GM18502 (cell line): ENCODE results near the gene ING1.
"Not testable (repeated sequence)": the region's sequence is repeated elsewhere in the genome, so short reads cannot be mapped to it uniquely, and the experiment has no call there.

Experiments
- ATAC-seq: cut with Tn5 transposase; IDR thresholded peaks from one replicate; pipeline ENCODE4 v1.9.1; 2021; ENCODE audit warnings: mild to moderate bottlenecking; ENCODE audit not compliant: unreplicated experiment, poor library complexity

The ING1 gene

DNA sequence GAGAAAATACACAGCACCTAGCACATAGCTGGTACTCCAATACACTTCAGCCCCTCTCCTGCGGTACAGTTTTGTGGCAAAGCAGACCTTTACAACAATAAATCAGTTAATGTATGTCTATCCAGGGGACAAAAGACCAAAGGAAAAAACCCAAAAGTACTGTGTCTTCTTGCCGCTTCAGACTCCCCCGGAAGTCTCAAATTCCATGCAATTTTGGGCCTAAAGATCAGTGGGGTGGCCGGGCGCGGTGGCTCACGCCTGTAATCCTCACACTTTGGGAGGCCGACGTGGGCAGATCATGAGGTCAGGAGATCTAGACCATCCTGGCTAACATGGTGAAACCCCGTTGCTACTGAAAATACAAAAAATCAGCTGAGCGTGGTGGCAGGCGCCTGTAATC is 23.8 kb upstream of the ING1 start:
- no peak for ATAC-seq

DNA sequence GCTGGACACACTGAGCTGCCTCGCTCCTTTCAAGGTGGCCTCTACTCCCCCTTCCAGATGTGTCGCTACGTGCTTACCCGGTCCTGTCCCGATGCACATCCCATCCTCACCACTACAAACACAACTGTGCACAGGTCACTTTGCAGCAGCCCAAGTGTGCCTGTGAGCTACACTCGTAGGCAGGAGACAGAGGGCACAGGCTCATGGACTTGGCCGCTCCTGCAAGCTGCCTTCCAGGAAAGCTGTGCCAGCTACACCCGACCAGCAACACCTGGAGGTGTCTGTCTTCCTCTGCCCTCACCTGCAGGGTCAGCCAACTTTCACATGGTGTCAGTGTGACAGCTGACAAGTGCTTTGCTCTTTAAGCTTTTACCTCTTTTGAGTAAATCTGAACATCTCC is 23.0 kb upstream of the ING1 start:
- no peak for ATAC-seq

DNA sequence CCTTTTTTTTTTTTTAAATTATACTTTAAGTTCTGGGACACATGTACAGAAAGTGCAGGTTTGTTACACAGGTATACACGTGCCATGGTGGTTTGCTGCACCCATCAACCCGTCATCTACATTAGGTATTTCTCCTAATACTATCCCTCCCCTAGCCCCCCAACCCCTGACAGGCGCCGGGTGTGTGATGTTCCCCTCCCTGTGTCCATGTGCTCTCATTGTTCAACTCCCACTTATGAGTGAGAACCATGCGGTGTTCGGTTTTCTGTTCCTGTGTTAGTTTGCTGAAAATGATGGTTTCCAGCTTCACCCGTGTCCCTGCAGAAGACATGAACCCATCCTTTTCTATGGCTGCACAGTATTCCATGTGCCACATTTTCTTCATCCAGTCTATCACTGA is 17.7 kb upstream of the ING1 start:
- ATAC-seq, result not testable (repeated sequence)

DNA sequence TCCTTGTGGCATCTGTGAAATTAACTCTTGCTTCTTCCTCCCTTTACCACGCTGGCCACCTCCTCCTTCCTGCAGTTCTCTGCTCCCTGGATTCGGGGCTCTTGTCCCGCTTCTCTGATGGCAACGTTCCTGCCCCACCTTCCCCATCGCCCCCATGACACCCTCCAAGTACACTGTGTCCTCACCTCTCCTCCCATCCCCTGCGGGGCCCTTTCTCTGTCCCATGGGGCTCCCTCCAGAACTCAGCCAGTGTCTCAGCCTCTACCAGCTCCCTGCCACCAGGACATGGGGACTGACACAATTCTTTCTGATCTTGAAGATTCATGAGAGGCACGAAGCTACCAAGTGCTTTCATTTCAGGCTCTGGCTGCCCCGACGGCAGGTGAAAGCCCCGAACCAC is 16.7 kb upstream of the ING1 start:
- ATAC-seq, result no peak

DNA sequence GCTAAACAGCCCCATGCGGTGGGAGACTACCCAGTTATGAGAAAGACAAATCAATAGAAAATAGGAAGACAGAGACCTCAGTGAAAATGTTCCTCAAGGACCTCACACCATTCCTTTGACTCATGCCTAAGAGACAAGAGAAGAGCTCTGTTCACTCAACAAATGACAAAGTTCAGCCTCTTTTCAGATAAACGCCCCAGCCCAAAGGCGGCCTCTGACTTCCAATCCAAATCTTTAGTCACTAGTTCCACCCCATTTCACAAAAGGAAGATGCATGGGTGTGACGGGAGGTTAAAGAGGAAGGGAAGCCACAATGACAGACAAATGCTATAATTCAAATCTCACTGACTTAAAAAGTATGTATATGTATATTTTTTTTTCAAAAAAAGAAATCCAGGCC is 15.7 kb upstream of the ING1 start:
- no peak for ATAC-seq

DNA sequence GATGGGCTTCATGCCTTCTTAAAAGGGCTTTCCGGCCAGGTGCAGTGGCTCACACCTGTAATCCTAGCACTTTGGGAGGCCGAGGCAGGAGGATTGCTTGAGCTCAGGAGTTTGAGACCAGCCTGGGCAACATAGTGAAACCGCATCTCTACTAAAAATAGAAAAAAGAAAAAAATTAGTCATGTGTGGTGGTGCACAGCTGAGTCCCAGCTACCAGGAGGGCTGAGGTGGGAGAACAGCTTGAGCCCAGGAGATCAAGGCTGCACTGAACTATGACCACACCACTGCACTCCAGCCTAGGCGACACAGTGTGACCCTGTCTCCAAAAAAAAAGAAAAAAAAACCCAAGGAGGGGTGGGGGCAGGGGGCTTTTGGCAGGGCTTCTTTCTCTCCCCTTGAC is 14.8 kb upstream of the ING1 start:
- ATAC-seq, result peak; percentile 84

DNA sequence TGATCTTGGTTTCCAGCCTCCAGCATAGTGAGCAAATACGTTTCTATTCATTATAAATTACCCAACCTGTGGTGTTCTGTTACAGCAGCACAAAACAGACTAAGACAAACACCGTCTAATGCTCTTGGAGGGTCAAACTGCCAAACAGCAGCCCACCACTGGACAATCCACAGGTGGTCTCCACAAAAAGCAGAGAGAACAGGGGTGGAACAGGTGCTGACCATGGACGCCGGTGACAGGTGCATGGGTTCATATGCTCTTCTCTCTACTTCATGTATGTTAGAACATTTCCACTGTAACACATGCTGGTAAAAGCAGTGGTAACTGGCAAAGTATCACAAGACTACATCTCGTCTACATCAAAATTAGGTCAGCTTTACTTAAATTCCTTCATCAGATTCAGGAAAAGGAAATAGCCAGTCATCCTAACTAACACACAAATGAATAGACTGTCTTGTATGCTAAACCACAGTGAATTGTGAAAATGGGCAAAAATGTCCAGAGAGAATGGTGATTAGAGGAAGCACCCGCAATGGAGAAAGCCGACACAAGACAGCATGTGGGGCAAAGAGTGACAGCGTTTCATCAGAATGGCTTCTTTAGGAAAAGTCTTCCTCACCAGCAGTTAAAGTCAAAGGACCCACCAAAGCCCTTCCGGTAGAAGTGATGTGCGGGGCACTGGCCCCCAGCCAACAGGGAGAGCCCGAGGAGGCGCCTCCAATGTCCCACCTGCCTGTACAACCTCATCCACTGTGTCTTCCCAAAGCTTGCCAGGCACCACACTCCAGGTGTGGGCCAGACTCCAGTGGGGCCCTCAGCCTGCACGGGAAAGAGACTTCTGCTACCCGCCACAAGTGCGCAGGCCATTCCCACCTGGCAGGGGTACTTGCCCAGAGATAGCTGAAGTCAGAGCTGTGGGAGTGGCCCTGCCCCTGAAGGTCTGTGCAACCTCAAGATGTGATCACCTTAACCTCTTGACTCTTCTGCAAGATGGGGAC is 14.1 kb upstream of the ING1 start:
- ATAC-seq, result peak; percentile 7

DNA sequence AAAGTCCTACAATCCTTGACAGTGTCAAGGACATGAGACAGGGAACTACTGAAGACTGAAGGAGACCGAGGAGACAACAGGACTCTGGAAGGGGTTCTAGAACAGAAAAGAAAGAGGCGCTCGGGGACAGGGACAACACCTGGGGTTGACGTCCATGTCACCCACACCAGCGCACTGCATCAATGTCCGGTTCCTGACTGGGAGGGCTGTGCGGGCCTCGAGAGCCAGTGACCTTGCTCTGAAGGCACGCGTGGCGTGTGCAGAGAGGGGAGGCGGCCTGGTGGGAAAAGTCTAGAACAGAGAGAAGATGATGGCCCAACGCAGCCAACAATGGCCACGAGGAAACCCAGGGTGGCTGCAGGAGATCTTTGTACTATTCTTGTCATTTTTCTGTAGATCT is 13.3 kb upstream of the ING1 start:
- ATAC-seq, result no peak

DNA sequence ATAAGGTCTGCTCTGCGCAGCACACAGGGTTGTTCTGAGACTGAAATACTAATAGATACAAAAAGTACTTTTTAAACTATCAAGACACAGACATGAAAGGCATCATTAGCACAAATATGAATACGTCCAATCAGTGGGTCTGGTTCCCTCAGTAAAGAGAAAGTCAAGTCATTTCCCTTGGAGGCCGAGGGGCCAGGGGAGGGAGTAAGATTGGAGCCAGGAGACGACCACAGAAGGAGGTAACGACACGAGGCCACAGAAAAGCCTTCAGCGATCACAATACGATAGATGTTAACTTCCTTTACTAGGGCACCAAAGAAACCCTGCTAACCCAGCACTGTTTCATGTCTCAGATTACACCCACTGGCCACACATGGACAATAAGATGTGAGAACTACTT is 12.9 kb upstream of the ING1 start:
- ATAC-seq, result no peak

DNA sequence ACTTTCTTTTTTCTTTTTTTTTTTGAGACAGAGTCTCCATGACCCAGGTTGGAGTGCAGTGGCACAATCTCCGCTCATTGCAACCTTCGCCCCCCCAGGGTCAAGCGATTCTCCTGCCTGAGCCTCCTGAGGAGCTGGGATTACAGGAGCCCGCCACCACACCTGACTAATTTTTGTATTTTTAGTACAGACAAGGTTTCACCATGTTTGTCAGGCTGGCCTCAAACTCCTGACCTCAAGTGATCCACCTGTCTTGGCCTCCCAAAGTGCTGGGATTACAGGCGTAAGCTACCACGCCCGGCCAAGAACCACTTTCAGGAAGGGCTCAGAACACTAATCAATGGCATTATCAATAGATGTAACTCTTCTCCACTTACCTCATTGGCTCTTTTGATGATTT is 12.4 kb upstream of the ING1 start:
- not testable (repeated sequence) for ATAC-seq

DNA sequence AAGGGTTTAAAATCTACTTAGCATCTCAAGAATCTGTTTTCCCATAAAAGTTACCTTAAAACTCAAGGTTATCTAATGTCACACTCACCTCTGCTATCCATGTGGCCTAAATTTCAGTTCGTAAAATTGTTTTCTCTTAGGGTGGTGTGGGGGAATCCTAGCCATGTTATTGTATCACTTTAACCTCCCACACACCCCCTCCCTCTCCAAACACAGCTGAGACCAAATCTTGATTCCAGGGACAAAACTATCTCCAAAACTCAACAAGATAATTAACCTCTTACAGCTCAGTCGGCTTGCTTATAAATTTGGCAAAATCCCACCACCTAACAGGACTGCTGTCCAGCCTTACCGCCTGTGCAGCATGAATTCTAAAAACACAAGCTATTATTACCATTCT is 11.4 kb upstream of the ING1 start:
- ATAC-seq, result no peak

DNA sequence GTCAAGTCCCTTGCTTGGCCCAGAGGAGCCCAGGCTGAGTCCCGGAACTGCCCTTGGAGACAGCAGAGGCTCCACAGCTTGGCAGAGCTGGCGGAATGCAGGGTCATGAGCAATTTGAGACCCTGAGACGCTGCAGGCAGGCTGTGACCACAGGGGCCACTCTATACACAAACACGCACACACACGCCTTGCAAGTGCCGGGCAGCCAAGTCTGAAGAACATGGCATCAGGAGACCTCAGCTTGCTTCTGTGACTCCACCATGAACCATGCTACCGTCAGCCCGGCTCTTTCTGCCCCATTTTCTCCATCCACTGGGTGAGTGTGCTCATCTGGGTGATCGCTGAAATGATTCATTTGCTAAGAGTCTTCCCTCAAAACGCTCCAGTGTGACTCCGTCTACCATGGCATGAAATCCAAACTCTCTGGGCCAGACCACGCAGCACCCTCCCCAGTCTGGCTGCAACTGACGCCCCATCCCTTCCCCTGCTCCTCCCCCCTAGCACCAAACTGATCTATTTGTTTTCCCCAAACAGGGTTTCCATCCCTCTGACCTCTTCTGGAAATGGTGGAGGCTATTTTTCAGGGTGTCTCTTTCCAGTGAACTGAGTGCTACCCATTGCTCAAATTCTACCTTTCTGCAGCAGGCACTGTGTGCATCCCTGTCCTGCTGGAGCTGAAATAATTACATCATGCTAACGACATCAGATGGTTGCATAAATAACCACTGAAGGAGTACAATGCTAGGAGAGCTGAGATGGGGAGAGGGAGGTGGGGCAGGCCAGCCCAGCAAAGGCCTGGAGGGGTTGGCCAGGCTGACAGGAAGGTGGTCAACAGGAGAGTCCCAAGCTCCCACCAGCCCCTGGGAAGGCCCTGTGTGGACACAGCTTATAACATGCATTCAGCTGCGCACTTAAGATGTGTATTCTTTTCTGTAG is 10.6 kb upstream of the ING1 start:
- ATAC-seq, result no peak

DNA sequence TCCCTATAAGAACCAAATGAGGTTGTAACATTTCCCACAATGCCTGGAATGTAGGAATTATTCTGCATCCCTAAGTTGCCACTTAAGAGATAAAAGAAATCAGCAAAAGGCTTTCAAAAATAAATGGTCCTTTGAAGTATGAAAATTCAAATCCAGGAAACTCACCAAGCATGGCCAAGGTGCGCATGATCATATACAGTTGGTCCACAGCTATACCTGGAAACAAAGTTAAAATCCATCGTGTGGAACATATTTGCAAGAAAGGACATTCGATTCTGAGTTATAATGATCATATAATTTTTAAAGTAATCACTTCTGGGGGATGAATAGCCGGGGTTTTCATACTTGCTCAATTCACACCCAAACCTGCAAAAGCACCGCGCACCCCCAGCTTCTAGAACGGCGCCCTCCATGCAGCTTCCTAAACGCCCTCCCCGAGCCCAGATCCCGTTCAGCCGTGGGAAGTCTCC is 8.1 kb upstream of the ING1 start:
- ATAC-seq, result no peak

DNA sequence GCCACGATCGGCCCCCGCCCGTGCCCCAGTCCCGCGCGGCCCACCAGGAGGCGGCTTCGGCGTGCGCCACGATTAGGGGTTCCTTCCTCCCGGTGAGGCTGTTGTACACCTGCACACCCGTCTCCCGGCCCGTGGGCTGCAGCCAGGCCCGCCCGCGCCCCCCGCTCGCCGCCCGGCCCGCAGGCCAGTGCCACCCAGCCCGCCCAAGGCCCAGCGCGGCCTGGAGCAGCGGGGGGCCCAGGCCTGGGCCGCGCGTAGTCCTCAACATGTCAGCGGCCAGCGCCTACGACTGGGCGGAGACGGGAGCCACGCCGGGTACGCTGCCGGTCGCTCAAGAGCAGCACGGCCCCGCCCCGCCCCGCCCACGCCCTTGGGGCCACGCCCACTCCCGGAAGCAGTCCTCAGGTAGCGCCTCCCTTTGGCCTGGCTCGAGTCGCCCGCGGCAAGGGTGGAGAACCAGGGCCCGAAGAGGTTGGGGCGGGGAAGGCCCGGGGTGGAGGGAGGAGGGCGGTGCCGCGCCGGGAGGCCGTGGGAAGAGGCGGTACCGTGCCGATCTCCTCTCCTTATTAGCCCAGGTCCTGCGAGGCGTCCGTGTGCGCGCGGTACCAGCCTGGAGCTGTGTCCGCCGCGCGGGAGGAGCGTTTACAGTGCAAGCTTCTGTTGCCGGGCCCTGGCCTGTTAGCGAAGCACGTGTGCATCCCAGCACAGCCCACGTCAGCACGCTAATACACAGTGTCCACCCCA is 7.5 kb upstream of the ING1 start, which contains the start of gene CARS2:
Gene CARS2 (minus strand): TSS at position 291 of the 744 bp plus-strand sequence. CDS start 23 bp downstream, at position 268.
- ATAC-seq, result peak; percentile 96

DNA sequence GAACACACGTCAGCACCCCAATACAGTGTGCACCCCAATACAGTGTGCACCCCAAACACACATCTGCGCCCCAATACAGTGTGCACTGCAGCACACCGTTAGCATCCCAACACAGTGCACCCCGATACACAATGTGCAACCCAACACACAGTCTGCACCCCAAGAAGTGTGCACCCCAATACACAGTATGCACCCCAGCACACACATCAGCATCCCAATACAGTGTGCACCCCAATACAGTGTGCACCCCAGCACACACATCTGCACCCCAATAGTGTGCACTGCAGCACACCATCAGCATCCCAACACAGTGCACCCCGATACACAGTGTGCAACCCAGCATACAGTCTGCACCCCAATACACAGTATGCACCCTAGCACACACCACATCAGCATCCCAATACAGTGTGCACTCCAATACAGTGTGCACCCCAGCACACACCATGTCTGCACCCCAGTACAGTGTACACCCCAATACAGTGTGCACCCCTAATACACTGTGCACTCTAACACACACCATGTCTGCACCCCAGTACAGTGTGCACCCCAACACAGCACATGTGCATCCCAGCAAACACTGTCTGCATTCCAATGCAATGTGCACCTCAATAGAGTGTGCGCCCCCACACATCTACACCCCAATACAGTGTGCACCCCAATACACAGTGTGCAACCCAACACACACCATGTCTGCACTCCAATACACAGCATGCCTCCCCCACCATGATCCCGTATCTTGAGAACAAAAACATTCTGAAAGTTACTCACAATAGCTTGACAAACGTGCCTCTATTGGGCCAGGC is 6.7 kb upstream of the ING1 start:
- peak; percentile 3 for ATAC-seq

DNA sequence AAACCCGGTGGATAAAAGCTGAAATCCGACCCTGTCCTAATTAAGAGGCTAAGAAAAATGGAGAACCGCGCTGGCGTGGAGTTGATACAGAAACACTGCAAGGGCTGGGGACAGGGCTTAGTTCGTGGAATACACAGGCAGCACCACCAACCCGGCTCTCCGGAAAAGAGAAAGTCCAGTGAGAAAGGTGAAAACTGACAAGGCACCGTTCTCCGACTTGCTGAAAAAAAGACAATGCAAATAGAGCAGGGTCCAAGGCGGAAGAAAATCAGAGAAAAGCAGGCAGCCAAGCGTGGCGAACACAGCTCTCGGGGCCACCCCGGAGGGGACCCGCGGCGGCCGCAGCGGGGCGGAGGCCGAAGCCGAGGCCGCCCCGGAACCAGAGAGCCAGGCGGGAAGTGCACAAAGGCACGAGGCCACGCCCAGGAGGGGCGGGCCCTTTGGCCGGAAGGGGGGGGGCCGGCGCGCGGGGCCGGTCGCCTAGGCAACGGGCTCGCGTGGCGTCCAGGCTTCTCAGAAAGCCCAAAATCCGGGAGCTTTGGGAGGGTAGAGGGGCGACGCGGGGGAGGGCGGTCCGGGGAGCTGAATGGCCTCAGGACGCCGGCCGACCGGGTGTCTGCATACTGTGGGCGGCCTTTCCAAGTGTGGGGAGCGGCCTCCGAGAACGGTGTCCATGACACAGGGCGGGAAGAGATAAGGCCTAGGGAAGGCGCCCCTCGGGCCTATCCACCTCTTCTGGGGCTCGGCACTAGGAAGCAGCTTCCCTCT is 1.2 kb upstream of the ING1 start:
- ATAC-seq, result peak; percentile 35

DNA sequence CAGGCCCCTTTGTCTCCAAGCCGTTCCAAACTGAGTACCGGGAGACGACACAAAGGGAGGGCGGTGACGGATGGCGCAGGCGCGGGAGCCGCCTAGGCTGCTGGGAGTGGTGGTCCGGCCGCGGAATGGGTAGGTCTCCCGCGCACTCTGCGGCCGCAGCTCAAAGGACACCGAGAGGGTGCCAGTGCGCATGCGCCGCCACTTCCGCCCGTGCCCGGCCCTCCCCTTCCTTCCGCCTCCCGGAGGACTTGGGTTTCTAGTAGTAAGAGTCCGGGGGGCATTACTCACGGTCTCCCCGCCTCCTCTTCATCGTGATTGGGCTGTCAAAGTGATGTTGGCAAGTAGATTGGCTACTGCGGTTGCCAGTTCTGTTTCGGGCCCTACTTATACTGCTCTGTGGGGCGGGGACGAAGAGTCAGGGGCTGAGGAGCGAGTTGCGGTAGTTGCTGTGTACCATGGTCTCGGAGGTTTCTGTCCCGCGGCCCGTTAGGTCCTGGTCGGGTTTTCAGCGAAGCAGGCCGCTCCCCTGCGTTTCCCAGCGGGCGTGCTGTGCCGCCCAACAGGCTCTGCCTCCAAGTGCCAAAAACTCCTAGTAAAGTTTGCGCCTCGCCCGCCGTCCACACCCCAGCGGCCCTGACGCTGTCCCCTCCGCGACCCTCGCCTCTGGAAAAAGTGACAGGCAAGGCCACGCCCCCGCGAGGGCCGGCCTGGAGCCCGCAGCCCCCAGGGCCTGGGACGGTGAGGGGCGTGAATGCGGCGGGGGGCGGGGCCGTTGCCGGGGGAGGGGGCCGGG is 455 bp upstream of the ING1 start:
- ATAC-seq, result peak; percentile 56
